Measurements from ENCODE around the gene LARGE1. TPM values are rescaled to one million over a fixed set of nuclear protein-coding genes. Genes with fewer than 3 reads are reported as not detected.

LARGE1 gene
- total and polyA plus RNA-seq, 4 experiments from 2014 or later = 0.06 to 1.1 (median 1.0) TPM; not detected in 1

- Mint-ChIP-seq H3K27ac (no peak overlapping the region), H3K36me3 (no peaks in the 10 kb centered on the region)
Measured at GRCh38 chr22:33838644-33839043, 81.6 kb downstream of the LARGE1 start.

GRCh38 chr22:33837826-33838225, 82.5 kb downstream of the LARGE1 start:
- intact Hi-C loops (cut with micrococcal nuclease) = no loop called here
- no peaks in the 10 kb centered on the region for H3K27me3 ChIP-seq (ENCODE audit: insufficient read depth, low read length)
- no peaks in the 10 kb centered on the region for H3K4me1 ChIP-seq (ENCODE audit: insufficient read depth, low read length)
- no peaks in the 10 kb centered on the region for H3K27me3 Mint-ChIP-seq
- no peak for DNase-seq
- no peak overlapping the region for H3K4me3 ChIP-seq (ENCODE audit: low read length in 2 of 2)
- H3K27ac Mint-ChIP-seq = no peak overlapping the region
- H3K9me3 Mint-ChIP-seq = peaks cover 0 to 4% (median 0%) of the 10 kb centered on the region in 8 donors
- H3K9me3 ChIP-seq (ENCODE audit: control insufficient read depth in 1 of 2, low read length in 2 of 2) = no peaks in the 10 kb centered on the region
- H3K4me1 Mint-ChIP-seq = no peaks in the 10 kb centered on the region
- CTCF ChIA-PET (ENCODE audit: partially characterized antibody) = no interaction called here
- H3K4me3 Mint-ChIP-seq = no peak overlapping the region
- no peak overlapping the region for H3K27ac ChIP-seq (ENCODE audit: low read depth, low read length)
- H3K36me3 ChIP-seq (ENCODE audit: insufficient read depth, low read length) = no peaks in the 10 kb centered on the region
- POLR2A ChIA-PET (ENCODE audit: partially characterized antibody) = no interaction called here
- H3K36me3 Mint-ChIP-seq = no peaks in the 10 kb centered on the region

More at GRCh38 chr22:33838644-33839043, 81.6 kb downstream of the LARGE1 start:
- H3K9me3 ChIP-seq (ENCODE audit: control insufficient read depth in 1 of 2, low read length in 2 of 2) = no peaks in the 10 kb centered on the region
- Mint-ChIP-seq H3K27me3 (no peaks in the 10 kb centered on the region), H3K4me3 (no peak overlapping the region), H3K9me3 (peaks cover 0 to 4% (median 0%) of the 10 kb centered on the region in 8 donors), H3K4me1 (no peaks in the 10 kb centered on the region)
- intact Hi-C loops (cut with micrococcal nuclease) = no loop called here
- H3K27ac ChIP-seq (ENCODE audit: low read depth, low read length) = no peak overlapping the region
- DNase-seq = no peak
- no peak overlapping the region for H3K4me3 ChIP-seq (ENCODE audit: low read length in 2 of 2)
- no peaks in the 10 kb centered on the region for H3K4me1 ChIP-seq (ENCODE audit: insufficient read depth, low read length)
- no peaks in the 10 kb centered on the region for H3K27me3 ChIP-seq (ENCODE audit: insufficient read depth, low read length)
- no peaks in the 10 kb centered on the region for H3K36me3 ChIP-seq (ENCODE audit: insufficient read depth, low read length)
- POLR2A ChIA-PET (ENCODE audit: partially characterized antibody) = no interaction called here
- CTCF ChIA-PET (ENCODE audit: partially characterized antibody) = no interaction called here

- no peaks in the 10 kb centered on the region for H3K9me3 ChIP-seq (ENCODE audit: control insufficient read depth in 1 of 2, low read length in 2 of 2)
- no peaks in the 10 kb centered on the region for H3K4me1 ChIP-seq (ENCODE audit: insufficient read depth, low read length)
- CTCF ChIA-PET (ENCODE audit: partially characterized antibody) = no interaction called here
- H3K9me3 Mint-ChIP-seq = peaks cover 0 to 8% (median 0%) of the 10 kb centered on the region in 8 donors
- H3K36me3 Mint-ChIP-seq = no peaks in the 10 kb centered on the region
- H3K27me3 Mint-ChIP-seq = no peaks in the 10 kb centered on the region
- no peak overlapping the region for H3K4me3 ChIP-seq (ENCODE audit: low read length in 2 of 2)
- intact Hi-C loops (cut with micrococcal nuclease) = no loop called here
- H3K36me3 ChIP-seq (ENCODE audit: insufficient read depth, low read length) = no peaks in the 10 kb centered on the region
- POLR2A ChIA-PET (ENCODE audit: partially characterized antibody) = no interaction called here
- H3K27me3 ChIP-seq (ENCODE audit: insufficient read depth, low read length) = no peaks in the 10 kb centered on the region
- H3K27ac ChIP-seq (ENCODE audit: low read depth, low read length) = no peak overlapping the region
- no peak overlapping the region for H3K27ac Mint-ChIP-seq
- no peak for DNase-seq
- no peaks in the 10 kb centered on the region for H3K4me1 Mint-ChIP-seq
- no peak overlapping the region for H3K4me3 Mint-ChIP-seq
Measured at GRCh38 chr22:33835265-33835664, 85.0 kb downstream of the LARGE1 start.

GRCh38 chr22:33832558-33833151, 87.6 kb downstream of the LARGE1 start:
- Mint-ChIP-seq H3K27ac (no peak overlapping the region), H3K4me1 (no peaks in the 10 kb centered on the region), H3K27me3 (no peaks in the 10 kb centered on the region), H3K9me3 (peaks cover 0 to 9% (median 0%) of the 10 kb centered on the region in 8 donors), H3K4me3 (no peak overlapping the region), H3K36me3 (no peaks in the 10 kb centered on the region)
- no peak overlapping the region for H3K4me3 ChIP-seq (ENCODE audit: low read length in 2 of 2)
- intact Hi-C loops (cut with micrococcal nuclease) = no loop called here
- ChIA-PET CTCF (ENCODE audit: partially characterized antibody) (no interaction called here), POLR2A (ENCODE audit: partially characterized antibody) (no interaction called here)
- no peaks in the 10 kb centered on the region for H3K9me3 ChIP-seq (ENCODE audit: control insufficient read depth in 1 of 2, low read length in 2 of 2)
- H3K4me1 ChIP-seq (ENCODE audit: insufficient read depth, low read length) = no peaks in the 10 kb centered on the region
- H3K36me3 ChIP-seq (ENCODE audit: insufficient read depth, low read length) = no peaks in the 10 kb centered on the region
- no peak for DNase-seq
- no peaks in the 10 kb centered on the region for H3K27me3 ChIP-seq (ENCODE audit: insufficient read depth, low read length)
- H3K27ac ChIP-seq (ENCODE audit: low read depth, low read length) = no peak overlapping the region

GRCh38 chr22:33831651-33832050, 88.6 kb downstream of the LARGE1 start:
- Mint-ChIP-seq H3K4me1 (no peaks in the 10 kb centered on the region), H3K27me3 (no peaks in the 10 kb centered on the region), H3K4me3 (no peak overlapping the region), H3K36me3 (no peaks in the 10 kb centered on the region), H3K27ac (no peak overlapping the region), H3K9me3 (peaks cover 0 to 9% (median 0%) of the 10 kb centered on the region in 8 donors)
- Histone ChIP-seq H3K9me3 (ENCODE audit: control insufficient read depth in 1 of 2, low read length in 2 of 2) (no peaks in the 10 kb centered on the region), H3K36me3 (ENCODE audit: insufficient read depth, low read length) (no peaks in the 10 kb centered on the region), H3K4me3 (ENCODE audit: low read length in 2 of 2) (no peak overlapping the region), H3K27ac (ENCODE audit: low read depth, low read length) (no peak overlapping the region), H3K27me3 (ENCODE audit: insufficient read depth, low read length) (no peaks in the 10 kb centered on the region), H3K4me1 (ENCODE audit: insufficient read depth, low read length) (no peaks in the 10 kb centered on the region)
- POLR2A ChIA-PET (ENCODE audit: partially characterized antibody) = no interaction called here
- intact Hi-C loops (cut with micrococcal nuclease) = no loop called here
- DNase-seq = no peak
- CTCF ChIA-PET (ENCODE audit: partially characterized antibody) = no interaction called here

GRCh38 chr22:33831207-33831606, 89.1 kb downstream of the LARGE1 start:
- Histone ChIP-seq H3K27me3 (ENCODE audit: insufficient read depth, low read length) (no peaks in the 10 kb centered on the region), H3K9me3 (ENCODE audit: control insufficient read depth in 1 of 2, low read length in 2 of 2) (no peaks in the 10 kb centered on the region), H3K36me3 (ENCODE audit: insufficient read depth, low read length) (no peaks in the 10 kb centered on the region), H3K4me3 (ENCODE audit: low read length in 2 of 2) (no peak overlapping the region), H3K27ac (ENCODE audit: low read depth, low read length) (no peak overlapping the region), H3K4me1 (ENCODE audit: insufficient read depth, low read length) (no peaks in the 10 kb centered on the region)
- ChIA-PET CTCF (ENCODE audit: partially characterized antibody) (interaction anchor here (1.1 kb wide), 1 partner anchor 9 kb away, joined by 3 read pairs; no protein-coding TSS in a partner anchor), POLR2A (ENCODE audit: partially characterized antibody) (no interaction called here)
- Mint-ChIP-seq H3K36me3 (no peaks in the 10 kb centered on the region), H3K27me3 (no peaks in the 10 kb centered on the region), H3K9me3 (peaks cover 0 to 9% (median 0%) of the 10 kb centered on the region in 8 donors), H3K4me1 (no peaks in the 10 kb centered on the region), H3K27ac (no peak overlapping the region), H3K4me3 (no peak overlapping the region)
- no peak for DNase-seq
- intact Hi-C loops (cut with micrococcal nuclease) = no loop called here

GRCh38 chr22:33829546-33830280, 90.6 kb downstream of the LARGE1 start:
- Histone ChIP-seq H3K27ac (ENCODE audit: low read depth, low read length) (no peak overlapping the region), H3K36me3 (ENCODE audit: insufficient read depth, low read length) (no peaks in the 10 kb centered on the region), H3K4me1 (ENCODE audit: insufficient read depth, low read length) (no peaks in the 10 kb centered on the region), H3K4me3 (ENCODE audit: low read length in 2 of 2) (no peak overlapping the region), H3K27me3 (ENCODE audit: insufficient read depth, low read length) (no peaks in the 10 kb centered on the region), H3K9me3 (ENCODE audit: control insufficient read depth in 1 of 2, low read length in 2 of 2) (no peaks in the 10 kb centered on the region)
- Mint-ChIP-seq H3K4me3 (no peak overlapping the region), H3K27ac (no peak overlapping the region), H3K36me3 (no peaks in the 10 kb centered on the region), H3K27me3 (no peaks in the 10 kb centered on the region), H3K4me1 (no peaks in the 10 kb centered on the region), H3K9me3 (peaks cover 0 to 13% (median 0%) of the 10 kb centered on the region in 8 donors)
- DNase-seq = no peak
- intact Hi-C loops (cut with micrococcal nuclease) = no loop called here
- CTCF ChIA-PET (ENCODE audit: partially characterized antibody) = interaction anchor here (1.1 kb wide), 1 partner anchor 8 kb away, joined by 3 read pairs; no protein-coding TSS in a partner anchor
- POLR2A ChIA-PET (ENCODE audit: partially characterized antibody) = no interaction called here
